Ishikawa (cell line): ENCODE data around the gene LDHD.

Experiments used
- CEBPB ChIP-seq: IDR thresholded peaks from 2 replicates; pipeline ENCODE4 v1.6.1; 2012
- CREB1 ChIP-seq: IDR thresholded peaks from 2 replicates; pipeline ENCODE4 v1.6.1; 2012; ENCODE audit warnings: low read depth
- EGR1 ChIP-seq: IDR thresholded peaks from 2 replicates; pipeline ENCODE4 v1.6.1; 2012
- EP300 ChIP-seq: IDR thresholded peaks from 2 replicates; pipeline ENCODE4 v1.6.1; 2012; ENCODE audit warnings: borderline replicate concordance
- FOXM1 ChIP-seq: IDR thresholded peaks from 2 replicates; pipeline ENCODE4 v1.6.1; 2012; ENCODE audit warnings: low read depth, borderline replicate concordance
- NFIC ChIP-seq: IDR thresholded peaks from 2 replicates; pipeline ENCODE4 v1.6.1; 2012
- TAF1 ChIP-seq: IDR thresholded peaks from 2 replicates; pipeline ENCODE4 v1.6.1; 2012; ENCODE audit warnings: low read depth, mild to moderate bottlenecking
- TCF12 ChIP-seq: IDR thresholded peaks from 2 replicates; pipeline ENCODE4 v1.6.1; 2012; ENCODE audit warnings: low read depth
- TEAD4 ChIP-seq: IDR thresholded peaks from 2 replicates; pipeline ENCODE4 v1.6.1; 2012
- YY1 ChIP-seq: IDR thresholded peaks from 2 replicates; pipeline ENCODE4 v1.6.1; 2012; ENCODE audit warnings: low read depth
- ZBTB7A ChIP-seq: IDR thresholded peaks from 2 replicates; pipeline ENCODE4 v1.6.1; 2012; ENCODE audit warnings: low read depth
- TF ChIP-seq, protein P1 (sequence below): IDR thresholded peaks from 2 replicates; pipeline ENCODE4 v1.6.1; 2012
- TF ChIP-seq, protein P2 (sequence below): IDR thresholded peaks from 2 replicates; pipeline ENCODE4 v1.6.1; 2012; ENCODE audit warnings: low read depth, mild to moderate bottlenecking
- TF ChIP-seq, protein P3 (sequence below): IDR thresholded peaks from 2 replicates; pipeline ENCODE4 v1.6.1; 2012

DNA sequence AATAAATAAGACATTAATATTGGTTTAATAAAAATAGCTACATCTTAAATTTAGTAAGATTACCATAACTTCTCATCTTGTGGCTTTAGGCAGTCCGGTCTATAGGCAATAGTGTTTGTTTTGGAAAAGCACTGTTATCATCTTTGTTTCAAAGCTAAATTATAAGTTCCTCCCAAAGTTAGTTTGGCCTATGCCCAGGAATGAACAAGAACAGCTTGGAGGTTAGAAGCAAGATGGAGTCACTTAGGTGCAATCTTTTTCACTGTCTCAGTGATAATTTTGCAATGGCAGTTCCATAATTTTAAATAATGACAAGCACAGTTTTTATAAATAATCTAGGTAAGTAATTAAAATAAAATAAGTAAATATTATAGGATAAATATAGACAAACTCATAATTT, 6.0 kb upstream of the LDHD start:
- TF ChIP-seq TAF1 (no peak), YY1 (no peak), NFIC (no peak), EGR1 (no peak), EP300 (no peak), CREB1 (no peak), FOXM1 (no peak), TEAD4 (no peak), TCF12 (no peak), CEBPB (no peak), ZBTB7A (no peak)
- TF ChIP-seq, protein P1, sequence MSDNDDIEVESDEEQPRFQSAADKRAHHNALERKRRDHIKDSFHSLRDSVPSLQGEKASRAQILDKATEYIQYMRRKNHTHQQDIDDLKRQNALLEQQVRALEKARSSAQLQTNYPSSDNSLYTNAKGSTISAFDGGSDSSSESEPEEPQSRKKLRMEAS = no peak
- TF ChIP-seq, protein P2, sequence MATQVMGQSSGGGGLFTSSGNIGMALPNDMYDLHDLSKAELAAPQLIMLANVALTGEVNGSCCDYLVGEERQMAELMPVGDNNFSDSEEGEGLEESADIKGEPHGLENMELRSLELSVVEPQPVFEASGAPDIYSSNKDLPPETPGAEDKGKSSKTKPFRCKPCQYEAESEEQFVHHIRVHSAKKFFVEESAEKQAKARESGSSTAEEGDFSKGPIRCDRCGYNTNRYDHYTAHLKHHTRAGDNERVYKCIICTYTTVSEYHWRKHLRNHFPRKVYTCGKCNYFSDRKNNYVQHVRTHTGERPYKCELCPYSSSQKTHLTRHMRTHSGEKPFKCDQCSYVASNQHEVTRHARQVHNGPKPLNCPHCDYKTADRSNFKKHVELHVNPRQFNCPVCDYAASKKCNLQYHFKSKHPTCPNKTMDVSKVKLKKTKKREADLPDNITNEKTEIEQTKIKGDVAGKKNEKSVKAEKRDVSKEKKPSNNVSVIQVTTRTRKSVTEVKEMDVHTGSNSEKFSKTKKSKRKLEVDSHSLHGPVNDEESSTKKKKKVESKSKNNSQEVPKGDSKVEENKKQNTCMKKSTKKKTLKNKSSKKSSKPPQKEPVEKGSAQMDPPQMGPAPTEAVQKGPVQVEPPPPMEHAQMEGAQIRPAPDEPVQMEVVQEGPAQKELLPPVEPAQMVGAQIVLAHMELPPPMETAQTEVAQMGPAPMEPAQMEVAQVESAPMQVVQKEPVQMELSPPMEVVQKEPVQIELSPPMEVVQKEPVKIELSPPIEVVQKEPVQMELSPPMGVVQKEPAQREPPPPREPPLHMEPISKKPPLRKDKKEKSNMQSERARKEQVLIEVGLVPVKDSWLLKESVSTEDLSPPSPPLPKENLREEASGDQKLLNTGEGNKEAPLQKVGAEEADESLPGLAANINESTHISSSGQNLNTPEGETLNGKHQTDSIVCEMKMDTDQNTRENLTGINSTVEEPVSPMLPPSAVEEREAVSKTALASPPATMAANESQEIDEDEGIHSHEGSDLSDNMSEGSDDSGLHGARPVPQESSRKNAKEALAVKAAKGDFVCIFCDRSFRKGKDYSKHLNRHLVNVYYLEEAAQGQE = no peak
- TF ChIP-seq, protein P3, sequence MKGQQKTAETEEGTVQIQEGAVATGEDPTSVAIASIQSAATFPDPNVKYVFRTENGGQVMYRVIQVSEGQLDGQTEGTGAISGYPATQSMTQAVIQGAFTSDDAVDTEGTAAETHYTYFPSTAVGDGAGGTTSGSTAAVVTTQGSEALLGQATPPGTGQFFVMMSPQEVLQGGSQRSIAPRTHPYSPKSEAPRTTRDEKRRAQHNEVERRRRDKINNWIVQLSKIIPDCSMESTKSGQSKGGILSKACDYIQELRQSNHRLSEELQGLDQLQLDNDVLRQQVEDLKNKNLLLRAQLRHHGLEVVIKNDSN = no peak
